Astrocyte of the spinal cord (primary cell): Measurements from ENCODE around the gene FRA10AC1.

Experiments used
- DNase-seq: peaks from one replicate; pipeline ENCODE4 v3.0.0; 2011; ENCODE audit warnings: low read depth, low spot score
- H3K4me3 ChIP-seq: 2 replicates; pipeline ENCODE4 v1.5.1; 2011; ENCODE audit warnings: low read depth, mild to moderate bottlenecking, low read length, moderate library complexity
- in situ Hi-C: cut with HindIII; loops from 2 replicates; pipeline ENCODE4 v1.10.0; 2017; ENCODE audit warnings: low sequenced_read_pairs
- TF ChIP-seq, protein P1 (sequence below): IDR thresholded peaks from 2 replicates; pipeline ENCODE4 v1.5.1; 2012; ENCODE audit warnings: low read depth, mild to moderate bottlenecking, low read length, inconsistent platforms

The FRA10AC1 gene, protein sequence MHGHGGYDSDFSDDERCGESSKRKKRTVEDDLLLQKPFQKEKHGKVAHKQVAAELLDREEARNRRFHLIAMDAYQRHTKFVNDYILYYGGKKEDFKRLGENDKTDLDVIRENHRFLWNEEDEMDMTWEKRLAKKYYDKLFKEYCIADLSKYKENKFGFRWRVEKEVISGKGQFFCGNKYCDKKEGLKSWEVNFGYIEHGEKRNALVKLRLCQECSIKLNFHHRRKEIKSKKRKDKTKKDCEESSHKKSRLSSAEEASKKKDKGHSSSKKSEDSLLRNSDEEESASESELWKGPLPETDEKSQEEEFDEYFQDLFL

DNA sequence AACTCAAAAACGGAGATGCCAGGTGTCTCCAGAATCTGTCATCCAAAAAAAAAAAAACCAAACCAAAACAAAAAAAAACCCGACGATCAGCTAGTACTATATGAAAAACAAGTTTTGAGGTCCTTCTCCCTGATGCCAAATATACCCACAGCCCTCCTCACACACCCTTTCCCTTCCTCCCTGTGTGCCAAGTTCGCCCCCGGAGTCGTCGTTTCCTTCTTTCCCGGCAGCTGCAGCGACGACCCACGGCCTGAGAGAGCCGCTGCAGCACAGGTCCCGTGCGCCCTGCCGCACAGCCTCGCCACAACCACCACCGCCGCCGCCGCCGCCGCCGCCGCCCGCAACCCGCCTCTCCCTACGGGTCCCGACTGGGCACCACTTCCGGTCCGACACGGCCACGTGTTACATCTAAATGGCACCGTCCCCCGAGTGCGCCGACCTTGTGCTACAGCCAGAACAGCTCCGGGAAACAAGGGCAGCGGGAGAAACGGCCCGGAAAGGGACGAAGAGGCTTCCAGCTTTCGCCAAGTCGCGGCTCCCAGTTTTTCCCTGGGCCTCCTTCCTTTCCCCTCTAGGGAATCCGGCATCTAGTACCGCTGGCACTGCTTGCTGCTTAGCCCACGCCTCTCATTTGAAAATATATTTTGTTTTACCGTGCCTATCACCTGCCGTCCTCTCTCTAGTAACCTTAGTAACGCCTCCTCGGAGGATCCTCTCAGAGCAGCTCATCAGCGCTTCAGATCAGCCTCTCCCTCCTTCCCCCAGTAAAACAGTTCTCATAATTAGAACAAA lies at the start of gene FRA10AC1:
FRA10AC1 (minus strand) TSS at position 383 of the 792 bp plus-strand sequence. CDS start 2,486 bp downstream, outside the sequence.
- H3K4me3 ChIP-seq, result peak within 1 kb of the TSS; percentile 71
- TF ChIP-seq, protein P1, sequence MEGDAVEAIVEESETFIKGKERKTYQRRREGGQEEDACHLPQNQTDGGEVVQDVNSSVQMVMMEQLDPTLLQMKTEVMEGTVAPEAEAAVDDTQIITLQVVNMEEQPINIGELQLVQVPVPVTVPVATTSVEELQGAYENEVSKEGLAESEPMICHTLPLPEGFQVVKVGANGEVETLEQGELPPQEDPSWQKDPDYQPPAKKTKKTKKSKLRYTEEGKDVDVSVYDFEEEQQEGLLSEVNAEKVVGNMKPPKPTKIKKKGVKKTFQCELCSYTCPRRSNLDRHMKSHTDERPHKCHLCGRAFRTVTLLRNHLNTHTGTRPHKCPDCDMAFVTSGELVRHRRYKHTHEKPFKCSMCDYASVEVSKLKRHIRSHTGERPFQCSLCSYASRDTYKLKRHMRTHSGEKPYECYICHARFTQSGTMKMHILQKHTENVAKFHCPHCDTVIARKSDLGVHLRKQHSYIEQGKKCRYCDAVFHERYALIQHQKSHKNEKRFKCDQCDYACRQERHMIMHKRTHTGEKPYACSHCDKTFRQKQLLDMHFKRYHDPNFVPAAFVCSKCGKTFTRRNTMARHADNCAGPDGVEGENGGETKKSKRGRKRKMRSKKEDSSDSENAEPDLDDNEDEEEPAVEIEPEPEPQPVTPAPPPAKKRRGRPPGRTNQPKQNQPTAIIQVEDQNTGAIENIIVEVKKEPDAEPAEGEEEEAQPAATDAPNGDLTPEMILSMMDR, result peak; percentile 42
- in situ Hi-C loops, result no loop called here
- DNase-seq, result peak; percentile 95

DNA sequence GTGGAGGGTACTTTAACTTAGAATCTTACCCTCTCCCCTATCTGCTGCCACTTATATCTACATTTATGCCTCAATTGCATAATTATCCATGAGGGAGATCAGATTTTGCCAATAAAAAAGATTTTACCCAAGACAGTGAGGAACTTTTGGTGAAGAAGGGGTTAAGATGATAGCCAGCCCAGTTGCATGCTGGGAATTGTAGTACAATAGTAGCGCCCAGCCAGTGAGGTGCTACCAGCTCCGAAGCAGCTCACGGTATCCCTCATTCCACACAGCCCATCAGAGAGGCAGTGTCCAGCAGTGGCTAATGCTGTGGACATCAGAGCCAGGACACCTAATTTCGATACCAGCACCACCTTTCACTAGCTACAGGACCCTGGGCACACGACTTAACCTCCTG lies 49.4 kb upstream of the FRA10AC1 start:
- DNase-seq, result peak; percentile 22
- in situ Hi-C loops, result no loop called here
- TF ChIP-seq, protein P1, result no peak
- no peak overlapping the region for H3K4me3 ChIP-seq

DNA sequence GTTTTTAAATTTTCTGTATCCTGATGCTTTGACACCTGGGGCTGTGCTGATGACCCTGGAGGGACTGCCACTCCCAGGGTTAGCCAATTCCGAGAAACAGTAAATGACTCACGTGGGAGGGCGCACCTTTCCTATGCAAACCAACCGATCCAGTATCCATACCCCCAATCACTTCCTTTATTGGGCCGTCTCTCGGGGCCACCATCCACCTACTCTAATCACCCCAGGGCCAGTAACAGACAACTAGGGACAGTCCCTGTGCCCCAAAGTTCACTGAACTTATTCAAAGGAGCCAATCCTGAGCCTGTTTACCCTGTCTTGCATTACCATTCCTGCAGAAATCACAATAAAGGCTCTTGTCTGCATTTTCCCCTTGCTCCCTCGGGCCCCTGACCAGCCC lies 48.7 kb upstream of the FRA10AC1 start:
- in situ Hi-C loops, result no loop called here
- TF ChIP-seq, protein P1, result no peak
- no peak overlapping the region for H3K4me3 ChIP-seq
- DNase-seq, result no peak

DNA sequence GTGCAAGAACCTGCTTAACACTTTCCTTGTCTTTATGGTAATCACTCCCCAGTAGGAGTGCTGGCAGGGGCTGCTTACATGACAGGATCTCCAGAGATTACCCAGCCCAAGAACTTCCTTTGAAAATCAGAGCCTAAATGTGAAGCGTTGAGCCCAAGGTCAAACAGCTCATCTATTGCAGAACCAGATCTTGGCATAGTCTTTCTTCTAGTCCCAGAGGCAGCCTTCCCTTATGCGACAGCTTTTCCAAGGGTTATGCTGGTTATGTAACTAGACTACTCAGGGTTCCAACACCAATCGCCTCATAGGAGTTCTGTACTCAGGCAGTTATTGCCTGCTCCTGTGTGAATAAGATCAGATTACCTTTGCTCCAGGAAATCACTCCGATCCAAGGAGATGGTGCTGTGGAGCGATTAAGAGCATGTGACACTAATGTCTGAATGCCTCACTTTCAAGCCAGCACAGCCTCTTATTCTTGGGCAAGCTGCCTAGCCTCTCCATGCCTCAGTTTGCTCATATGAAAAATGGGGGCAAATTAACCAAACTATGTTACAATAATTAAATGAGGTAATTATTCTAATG lies 46.9 kb upstream of the FRA10AC1 start:
- TF ChIP-seq, protein P1, result no peak
- no peak overlapping the region for H3K4me3 ChIP-seq
- in situ Hi-C loops, result no loop called here
- peak; percentile 13 for DNase-seq

DNA sequence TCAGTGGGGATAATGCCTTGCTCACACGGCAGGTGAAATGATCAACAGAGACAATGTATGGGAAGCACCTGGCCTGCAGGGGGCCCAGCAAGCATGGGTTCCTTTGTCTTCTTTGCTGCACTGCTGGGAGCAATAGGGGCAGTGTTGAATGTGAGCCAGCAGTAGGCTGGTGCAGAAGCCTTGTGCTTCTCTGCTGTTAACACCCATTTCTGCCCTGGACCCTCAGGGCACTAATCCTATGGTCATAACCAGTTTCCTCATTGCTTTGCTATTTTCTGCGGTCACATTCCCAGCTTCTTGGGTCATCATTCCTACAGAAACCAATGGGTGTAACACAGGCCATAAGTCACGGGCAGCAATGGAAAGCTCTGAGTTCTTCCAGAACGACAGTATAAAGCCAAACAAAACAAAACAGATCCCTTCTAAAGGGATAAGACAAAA lies 44.5 kb upstream of the FRA10AC1 start:
- in situ Hi-C loops, result no loop called here
- peak; percentile 96 for DNase-seq
- H3K4me3 ChIP-seq, result no peak overlapping the region
- TF ChIP-seq, protein P1, result peak; percentile 32

DNA sequence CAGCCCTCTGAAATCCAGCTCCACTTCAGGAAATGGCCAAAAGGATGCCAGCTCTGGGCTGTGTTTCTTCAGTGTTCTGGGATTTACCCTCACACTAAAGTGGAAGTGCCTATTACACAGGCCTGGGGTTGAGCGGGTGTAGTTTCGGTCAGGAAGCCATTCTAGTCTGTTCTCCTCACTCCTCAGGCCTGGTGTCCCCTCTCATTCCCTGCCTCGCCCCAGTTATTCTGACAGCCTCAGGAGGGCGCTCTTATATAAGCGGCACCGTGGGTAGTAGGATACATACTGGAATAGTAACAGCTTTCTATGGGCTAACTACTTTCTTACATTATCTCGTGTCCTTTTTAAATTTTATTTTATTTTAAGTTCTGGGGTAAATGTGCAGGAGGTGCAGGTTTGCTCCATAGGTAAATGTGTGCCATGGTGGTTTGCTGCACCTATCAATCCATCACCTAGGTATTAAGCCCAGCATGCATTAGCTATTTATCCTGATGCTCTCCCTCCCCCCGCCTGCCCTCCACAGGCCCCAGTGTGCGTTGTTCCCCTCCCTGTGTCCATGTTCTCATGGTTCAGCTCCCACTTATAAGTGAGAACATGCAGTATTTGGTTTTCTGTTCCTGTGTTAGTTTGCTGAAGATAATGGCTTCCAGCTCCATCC lies 43.1 kb upstream of the FRA10AC1 start:
- in situ Hi-C loops, result no loop called here
- no peak overlapping the region for H3K4me3 ChIP-seq
- TF ChIP-seq, protein P1, result peak; percentile 42
- DNase-seq, result peak; percentile 16
